HepG2 (cell line): ENCODE data around the gene TMCC1. TPM values are rescaled to one million over a fixed set of nuclear protein-coding genes. Genes with fewer than 3 reads are reported as not detected.

Experiments
- ATAC-seq: fragments of 200-7000 bp; cut with Tn5 transposase; 3 replicates; pipeline ENCODE4 v1.9.1; 2020; ENCODE audit warnings: mild to moderate bottlenecking, moderate library complexity
- BruUV-seq: library from RNA; stranded (reverse); fragments of 400-500 nt; replicated peaks from 2 replicates; lab custom pipeline; 2021; lab: Mats Ljungman, UMichigan
- CTCF ChIA-PET: fragments of 300-600 bp; formaldehyde crosslinking; extraction: SDS; loops from one replicate; lab custom pipeline; 2021; ENCODE audit warnings: low total read pairs, inconsistent platforms, low intra/inter-chr PET ratio; lab: Yijun Ruan, JAX
- POLR2A ChIA-PET: fragments of 350-600 bp; sonication (Branson Sonifier 250); formaldehyde crosslinking; loops from one replicate; lab custom pipeline; 2020; ENCODE audit warnings: antibody characterized with exemption, inconsistent platforms; lab: Yijun Ruan, JAX
- DNase-seq: peaks from one replicate; pipeline ENCODE4 v3.0.0-alpha.2; 2015; ENCODE audit warnings: low spot score
- FAIRE-seq: peaks from 3 replicates; lab custom pipeline; 2011; peaks lifted over from hg19 to GRCh38; lab: Jason Lieb, UNC
- H2AFZ ChIP-seq: one replicate; pipeline ENCODE4 v1.6.1; 2011; ENCODE audit warnings: low read length, inconsistent platforms
- H3K27ac ChIP-seq: fragments of 300-600 bp; 3 replicates; pipeline ENCODE4 v1.8.0; 2011; ENCODE audit warnings: mixed run types, mild to moderate bottlenecking, mixed read lengths, low read length, inconsistent platforms; ENCODE audit not compliant: insufficient read depth; ENCODE audit errors: extremely low read length
- H3K27me3 ChIP-seq, 2 experiments: fragments of 200-600 bp in 1 of 2; 2 replicates in 1 of 2; 3 replicates in 1 of 2; pipeline versions ENCODE4 v1.6.0 to v1.8.0; 2011; ENCODE audit warnings: low read length in 2 of 2, mild to moderate bottlenecking in 2 of 2, moderate library complexity in 2 of 2, inconsistent platforms in 1 of 2; ENCODE audit not compliant: insufficient read depth in 2 of 2, control insufficient read depth in 1 of 2
- H3K36me3 ChIP-seq, 2 experiments: fragments of 200-600 bp in 1 of 2; replicated peaks in 1 of 2; 2 replicates in 1 of 2; 3 replicates in 1 of 2; pipeline versions ENCODE4 v1.5.1 to v1.8.0; 2011; ENCODE audit warnings: low read length in 2 of 2, inconsistent platforms in 1 of 2; ENCODE audit not compliant: insufficient read depth in 2 of 2, control insufficient read depth in 1 of 2
- H3K4me1 ChIP-seq: 2 replicates; pipeline ENCODE4 v1.5.1; 2012; ENCODE audit warnings: low read length, inconsistent platforms; ENCODE audit not compliant: insufficient read depth
- H3K4me2 ChIP-seq: 2 replicates; pipeline ENCODE4 v1.6.0; 2011; ENCODE audit warnings: low read depth, low read length, inconsistent platforms
- H3K4me3 ChIP-seq, 3 experiments: fragments of 200-600 bp in 1 of 3; sonication (generic), shearing (Covaris generic) in 1 of 3; replicated peaks in 1 of 3; 2 replicates each; pipeline ENCODE4 v1.5.1; 2011 to 2016; ENCODE audit warnings: low read length in 3 of 3, inconsistent platforms in 2 of 3, low read depth in 2 of 3, mild to moderate bottlenecking in 2 of 3, control low read depth in 1 of 3, mixed read lengths in 1 of 3; ENCODE audit not compliant: insufficient read depth in 1 of 3
- H3K79me2 ChIP-seq: one replicate; pipeline ENCODE4 v1.6.1; 2011; ENCODE audit warnings: low read length, inconsistent platforms; ENCODE audit not compliant: insufficient read depth
- H3K9ac ChIP-seq: 2 replicates; pipeline ENCODE4 v1.6.0; 2011; ENCODE audit warnings: mild to moderate bottlenecking, low read depth, low read length, inconsistent platforms; ENCODE audit not compliant: insufficient read depth
- H3K9me3 ChIP-seq: 2 replicates; pipeline ENCODE4 v1.5.1; 2012; ENCODE audit warnings: mild to moderate bottlenecking, low read length
- H4K20me1 ChIP-seq: 2 replicates; pipeline ENCODE4 v1.6.0; 2011; ENCODE audit warnings: inconsistent platforms, mild to moderate bottlenecking, low read length, moderate library complexity; ENCODE audit not compliant: insufficient read depth
- GMEB2 ChIP-seq: IDR thresholded peaks from 2 replicates; pipeline ENCODE4 v1.6.1; 2016; ENCODE audit warnings: missing biosample characterization, missing genetic modification reagents, low read depth
- IRF2 ChIP-seq: IDR thresholded peaks from 2 replicates; pipeline ENCODE4 v1.6.1; 2018; ENCODE audit warnings: missing genetic modification reagents, missing compliant biosample characterization
- MBD4 ChIP-seq: IDR thresholded peaks from 2 replicates; pipeline ENCODE4 v1.6.1; 2012; ENCODE audit warnings: low read length, inconsistent platforms, borderline replicate concordance
- NFIC ChIP-seq: IDR thresholded peaks from 2 replicates; pipeline ENCODE4 v1.6.1; 2012; ENCODE audit warnings: mild to moderate bottlenecking, low read length, inconsistent platforms
- PTBP1 ChIP-seq: fragments of 200-400 bp; formaldehyde crosslinking; IDR thresholded peaks from 2 replicates; pipeline ENCODE4 v1.6.1; 2018; ENCODE audit warnings: low read length, low read depth; ENCODE audit not compliant: poor library complexity, severe bottlenecking
- SMARCE1 ChIP-seq: fragments of 450-650 bp; IDR thresholded peaks from 2 replicates; pipeline ENCODE4 v1.6.1; 2017; ENCODE audit warnings: borderline replicate concordance
- ZBTB25 ChIP-seq: IDR thresholded peaks from 2 replicates; pipeline ENCODE4 v1.6.1; 2018; ENCODE audit warnings: missing genetic modification reagents
- ZBTB33 ChIP-seq: sonication (generic); formaldehyde crosslinking; IDR thresholded peaks from 2 replicates; pipeline ENCODE4 v1.4.0; 2020; ENCODE audit warnings: missing genetic modification reagents
- ZBTB8A ChIP-seq: sonication (generic); formaldehyde crosslinking; IDR thresholded peaks from 2 replicates; pipeline ENCODE4 v1.4.0; 2020; ENCODE audit warnings: mild to moderate bottlenecking, low read depth, missing genetic modification reagents, borderline replicate concordance
- ZNF407 ChIP-seq: sonication (generic); formaldehyde crosslinking; IDR thresholded peaks from one replicate; pipeline ENCODE4 v1.5.1; 2020; ENCODE audit warnings: mild to moderate bottlenecking, missing genetic modification reagents; ENCODE audit errors: not compliant biosample characterization
- ZNF430 ChIP-seq: sonication (generic); formaldehyde crosslinking; IDR thresholded peaks from 2 replicates; pipeline ENCODE4 v1.9.0; 2021; ENCODE audit warnings: mild to moderate bottlenecking, missing genetic modification reagents
- ZNF547 ChIP-seq: sonication (generic); formaldehyde crosslinking; IDR thresholded peaks from 2 replicates; pipeline ENCODE4 v1.5.1; 2020; ENCODE audit warnings: mild to moderate bottlenecking, missing genetic modification reagents
- ZNF776 ChIP-seq: sonication (generic); formaldehyde crosslinking; IDR thresholded peaks from 2 replicates; pipeline ENCODE4 v1.4.0; 2020; ENCODE audit warnings: mild to moderate bottlenecking, missing genetic modification reagents
- WGBS: methylation state at CpG from one replicate; pipeline ENCODE4 v1.1.6; 2017; ENCODE audit warnings: low lambda C conversion rate; 5-methylcytosine and 5-hydroxymethylcytosine counted together
- in situ Hi-C: cut with HindIII; loops from 2 replicates; pipeline ENCODE4 v1.10.0; 2017; ENCODE audit warnings: low pct_unique_long_range_greater_than_20kb; ENCODE audit not compliant: extremely low pct_ligation_motif_present
- intact Hi-C: fragments of 100-400 bp; cut with micrococcal nuclease; formaldehyde crosslinking; loops from one replicate; pipeline ENCODE4 v1.10.0; 2022; ENCODE audit not compliant: unreplicated experiment
- polyA plus RNA-seq, 8 experiments: library from polyadenylated mRNA; depleted of rRNA in 3 of 8; stranded (reverse) in 7 of 8; unstranded in 1 of 8; fragments of >200 nt; fragmentation: Illumina TruSeq in 4 of 8; extraction: Trizol in 4 of 8; gene quantifications; 2 replicates each; pipeline versions ENCODE4 v1.2.1 to v1.2.3, GENCODE V29; 2011 to 2016; ENCODE audit warnings: low read depth in 4 of 8, missing spikeins in 1 of 8, mixed read lengths in 1 of 8; ENCODE audit not compliant: insufficient read depth in 1 of 8
- total RNA-seq, 5 experiments: library from RNA; depleted of rRNA; stranded (reverse); fragments of >200 nt; fragmentation: Illumina TruSeq; extraction: Trizol; gene quantifications; 2 replicates each; pipeline ENCODE4 v1.2.3, GENCODE V29; 2016; ENCODE audit warnings: low read depth in 1 of 5

The TMCC1 gene
- total and polyA plus RNA-seq, 2 of the 13 experiments (the other 11 are each of a cell fraction or from before 2014, with no cell fraction given) = 12.1 to 264 TPM

- H3K4me1 ChIP-seq = peaks cover 6% of the 10 kb centered on the region; the same call in 1 of the 2 replicates
- no TSS peak for BruUV-seq
- no peak overlapping the region for H3K27ac ChIP-seq
- no peaks in the 10 kb centered on the region for H3K9me3 ChIP-seq
- no peak overlapping the region for H3K4me3 ChIP-seq
- no peak overlapping the region for H3K4me2 ChIP-seq
- no peaks in the 10 kb centered on the region for H4K20me1 ChIP-seq
- intact Hi-C loops (no loop called here), in situ Hi-C loops (no loop called here)
- H3K27me3 ChIP-seq = no peaks in the 10 kb centered on the region
- ChIA-PET POLR2A (no interaction called here), CTCF (no interaction called here)
- WGBS = 96% methylated on average over 3 of the region's 3 CpGs
- FAIRE-seq (no peak), DNase-seq (no peak), ATAC-seq (no peak)
- H3K36me3 ChIP-seq = no peaks in the 10 kb centered on the region
- no peaks in the 10 kb centered on the region for H3K79me2 ChIP-seq
- H3K9ac ChIP-seq = no peak overlapping the region
- no peak overlapping the region for H2AFZ ChIP-seq
- TF ChIP-seq ZNF547 (CRISPR knock-in tag) (no peak), GMEB2 (no peak), SMARCE1 (no peak), IRF2 (CRISPR knock-in tag) (no peak), ZNF430 (no peak), PTBP1 (no peak), NFIC (no peak), MBD4 (no peak), ZNF776 (CRISPR knock-in tag) (no peak), ZBTB33 (CRISPR knock-in tag) (no peak), ZBTB25 (no peak), ZNF407 (CRISPR knock-in tag) (no peak), ZBTB8A (CRISPR knock-in tag) (no peak)
These were observed 122.9 kb downstream of the TMCC1 start for GRCh38 chr3:129770604-129771003.
